BJ (cell line): Measurements from ENCODE around the gene ADAM29. TPM values are rescaled to one million over a fixed set of nuclear protein-coding genes. Genes with fewer than 3 reads are reported as not detected.
"Not testable (repeated sequence)": the region's sequence is repeated elsewhere in the genome, so short reads cannot be mapped to it uniquely, and the experiment has no call there.

Experiments used
- CTCF ChIA-PET: fragments of 350-600 bp; formaldehyde crosslinking; extraction: SDS; loops from one replicate; lab custom pipeline; 2021; ENCODE audit warnings: antibody characterized with exemption, inconsistent platforms; lab: Yijun Ruan, JAX
- POLR2A ChIA-PET: fragments of 300-600 bp; sonication (Branson Sonifier 250); formaldehyde crosslinking; extraction: SDS; loops from one replicate; lab custom pipeline; 2021; ENCODE audit warnings: antibody characterized with exemption; lab: Charles Lee
- DNase-seq: peaks from one replicate; pipeline ENCODE4 v3.0.0-alpha.2; 2011; ENCODE audit warnings: low read depth
- H3K27me3 ChIP-seq: 2 replicates; pipeline ENCODE4 v1.6.0; 2011; ENCODE audit warnings: low read length; ENCODE audit not compliant: control insufficient read depth, insufficient read depth
- H3K36me3 ChIP-seq: 2 replicates; pipeline ENCODE4 v1.5.1; 2011; ENCODE audit warnings: low read length; ENCODE audit not compliant: control insufficient read depth, insufficient read depth
- H3K4me3 ChIP-seq: 2 replicates; pipeline ENCODE4 v1.5.1; 2011; ENCODE audit warnings: low read depth, mild to moderate bottlenecking, control low read depth, low read length
- polyA plus RNA-seq: library from polyadenylated mRNA; depleted of rRNA; stranded (reverse); fragments of >200 nt; gene quantifications from 2 replicates; pipeline ENCODE4 v1.2.3, GENCODE V29; 2011; rRNA removed
- small RNA-seq: library from RNA; depleted of rRNA; stranded (forward); fragments of <200 nt; gene quantifications from one replicate; pipeline ENCODE3, GENCODE V24; 2012; ENCODE audit warnings: low replicate concordance, low read depth; ENCODE audit not compliant: insufficient read length
- TF ChIP-seq, protein P1 (sequence below): IDR thresholded peaks from 2 replicates; pipeline ENCODE4 v1.5.1; 2011; ENCODE audit warnings: low read depth, mild to moderate bottlenecking, control low read depth, inconsistent platforms, low read length, moderate library complexity; ENCODE audit not compliant: insufficient read depth

ADAM29 gene
- polyA plus RNA-seq, 1 experiment = not detected

DNA sequence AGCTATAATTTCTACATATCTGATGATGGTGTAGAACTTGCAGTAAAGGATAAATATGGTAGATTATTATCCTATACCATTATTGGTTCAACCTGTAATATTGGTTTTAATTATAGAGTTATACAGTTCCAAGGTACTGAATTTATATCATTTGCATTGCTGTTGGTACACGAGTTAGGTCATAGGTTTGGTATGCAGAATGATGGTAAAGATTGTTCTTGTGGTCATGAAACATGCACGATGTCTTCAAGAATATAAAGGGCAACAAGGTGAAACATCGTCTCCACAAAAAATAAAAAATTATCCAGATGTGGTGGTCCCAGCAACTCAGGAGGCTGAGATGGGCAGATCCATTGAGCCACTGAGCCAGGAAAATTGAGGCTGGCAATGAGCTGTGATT is 99.6 kb downstream of the ADAM29 start:
- no peak overlapping the region for H3K4me3 ChIP-seq
- POLR2A ChIA-PET = interaction anchor here (0.5 kb wide), 1 partner anchor 17 kb away, joined by 4 read pairs; no protein-coding TSS in a partner anchor
- no peak for DNase-seq

DNA sequence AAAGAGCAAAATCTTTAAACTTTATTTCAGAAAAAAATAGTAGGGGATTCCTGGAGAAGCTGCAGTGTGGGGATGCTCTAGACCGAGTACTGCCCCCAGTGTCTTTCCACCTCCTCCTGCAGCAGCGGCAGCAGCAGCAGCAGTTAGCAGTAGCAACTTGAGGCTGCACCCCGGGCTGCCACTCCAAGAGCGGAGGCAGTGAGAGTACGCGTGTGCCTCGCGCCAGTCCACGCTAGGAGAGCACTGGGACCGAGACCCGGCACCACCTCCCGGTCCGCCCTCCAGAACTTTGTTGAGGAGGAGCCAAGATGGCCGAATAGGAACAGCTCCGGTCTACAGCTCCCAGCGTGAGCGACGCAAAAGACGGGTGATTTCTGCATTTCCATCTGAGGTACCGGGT is 101.3 kb downstream of the ADAM29 start:
- POLR2A ChIA-PET, H3K36me3 ChIP-seq, DNase-seq, CTCF ChIA-PET, H3K27me3 ChIP-seq, H3K4me3 ChIP-seq: not testable (repeated sequence)

More for the DNA sequence above, 99.6 kb downstream of the ADAM29 start:
- CTCF ChIA-PET = interaction anchor here (0.9 kb wide), 1 partner anchor 9 kb away, joined by 3 read pairs; no protein-coding TSS in a partner anchor
- TF ChIP-seq, protein P1, sequence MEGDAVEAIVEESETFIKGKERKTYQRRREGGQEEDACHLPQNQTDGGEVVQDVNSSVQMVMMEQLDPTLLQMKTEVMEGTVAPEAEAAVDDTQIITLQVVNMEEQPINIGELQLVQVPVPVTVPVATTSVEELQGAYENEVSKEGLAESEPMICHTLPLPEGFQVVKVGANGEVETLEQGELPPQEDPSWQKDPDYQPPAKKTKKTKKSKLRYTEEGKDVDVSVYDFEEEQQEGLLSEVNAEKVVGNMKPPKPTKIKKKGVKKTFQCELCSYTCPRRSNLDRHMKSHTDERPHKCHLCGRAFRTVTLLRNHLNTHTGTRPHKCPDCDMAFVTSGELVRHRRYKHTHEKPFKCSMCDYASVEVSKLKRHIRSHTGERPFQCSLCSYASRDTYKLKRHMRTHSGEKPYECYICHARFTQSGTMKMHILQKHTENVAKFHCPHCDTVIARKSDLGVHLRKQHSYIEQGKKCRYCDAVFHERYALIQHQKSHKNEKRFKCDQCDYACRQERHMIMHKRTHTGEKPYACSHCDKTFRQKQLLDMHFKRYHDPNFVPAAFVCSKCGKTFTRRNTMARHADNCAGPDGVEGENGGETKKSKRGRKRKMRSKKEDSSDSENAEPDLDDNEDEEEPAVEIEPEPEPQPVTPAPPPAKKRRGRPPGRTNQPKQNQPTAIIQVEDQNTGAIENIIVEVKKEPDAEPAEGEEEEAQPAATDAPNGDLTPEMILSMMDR = no peak
- no peaks in the 10 kb centered on the region for H3K36me3 ChIP-seq
- H3K27me3 ChIP-seq = no peaks in the 10 kb centered on the region

Small RNA genes within 50 kb of the gene (small RNA-seq; reads per million reads assigned to genes)
- not detected for gene AC105914.1

Other genes starting within 250 kb of the ADAM29 start
- not detected in 2 replicates for gene GLRA3, start 89.1 kb upstream of the ADAM29 start, polyA plus RNA-seq